ENCODE results near the gene CDKL1.
A peak's percentile ranks its signal among the peaks of the same experiment; 100 is the strongest.

CDKL1 gene

DNA sequence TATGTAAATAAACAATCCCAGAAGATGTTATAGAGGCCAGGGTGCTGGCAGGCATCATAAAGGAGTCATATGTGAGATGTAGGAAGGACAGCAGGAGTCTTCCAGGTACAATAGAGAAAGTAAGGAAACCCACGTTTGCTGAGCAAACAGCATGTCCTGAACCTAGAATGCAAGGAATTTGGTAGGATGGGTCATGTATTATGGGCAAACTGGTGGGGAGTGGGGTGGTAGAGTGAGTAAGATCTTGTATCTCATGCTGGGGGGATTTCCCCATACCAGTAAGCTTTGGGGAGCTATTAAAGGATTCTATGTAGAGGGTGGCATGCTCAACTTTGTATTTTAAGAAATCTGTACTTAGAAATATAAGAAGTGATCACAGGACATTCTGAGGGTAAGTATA, 41.0 kb downstream of the CDKL1 start:
- no peak for DNase-seq

DNA sequence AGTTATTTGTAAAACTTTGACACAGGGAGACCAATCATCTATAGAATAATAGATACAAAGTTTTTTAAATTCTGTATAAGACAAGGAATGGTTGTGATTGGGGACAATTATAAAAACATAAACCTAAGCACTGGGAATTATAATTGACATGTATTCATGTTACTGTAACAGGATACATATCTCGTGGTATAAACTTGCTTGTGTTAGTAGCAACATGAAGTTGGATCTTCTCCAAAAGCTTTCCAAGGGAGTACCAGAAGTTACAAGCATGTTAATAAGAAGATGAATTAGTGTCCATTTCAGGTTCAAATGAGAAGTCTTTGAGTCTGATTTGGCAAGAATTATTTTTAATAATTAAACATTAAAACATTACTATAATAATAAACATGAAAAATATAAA, 42.2 kb downstream of the CDKL1 start:
- no peak for DNase-seq

DNA sequence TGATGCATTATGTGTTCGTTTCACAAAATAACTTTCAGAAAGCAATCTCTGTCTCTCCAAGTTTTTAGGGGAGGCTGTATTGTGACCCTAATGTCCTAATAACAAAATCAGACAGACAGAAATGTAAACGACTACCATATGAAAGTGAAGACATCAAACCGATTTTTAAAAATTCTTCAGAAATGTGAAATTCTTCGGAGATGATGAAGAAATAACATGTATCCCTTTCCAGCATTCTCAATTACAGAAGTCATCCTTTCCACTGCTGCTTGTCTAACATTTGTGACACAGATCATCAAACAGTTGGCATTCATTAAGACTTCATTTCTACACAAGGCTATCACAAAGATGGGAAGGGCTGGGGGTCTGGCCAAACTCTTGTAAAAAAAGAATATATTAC, 43.6 kb downstream of the CDKL1 start:
- no peak for DNase-seq

DNA sequence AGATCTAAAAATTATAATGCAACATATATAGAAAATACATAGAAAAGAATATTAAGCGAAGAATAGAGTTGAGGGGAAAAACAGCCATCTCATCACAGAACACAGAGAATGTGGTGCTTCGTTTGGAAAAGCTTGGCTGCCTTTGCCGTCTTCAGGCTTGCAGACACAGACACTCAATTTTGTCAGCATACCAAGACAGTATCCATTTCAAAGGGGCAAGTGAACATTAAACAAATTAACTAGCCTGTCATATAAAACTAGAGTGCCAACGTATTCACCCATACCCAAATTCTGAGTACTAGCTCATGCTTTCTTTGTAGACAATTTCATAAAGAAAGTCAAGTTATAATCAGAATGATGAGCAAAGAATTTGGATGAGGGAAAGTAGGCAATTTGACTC, 44.1 kb downstream of the CDKL1 start:
- no peak for DNase-seq

DNA sequence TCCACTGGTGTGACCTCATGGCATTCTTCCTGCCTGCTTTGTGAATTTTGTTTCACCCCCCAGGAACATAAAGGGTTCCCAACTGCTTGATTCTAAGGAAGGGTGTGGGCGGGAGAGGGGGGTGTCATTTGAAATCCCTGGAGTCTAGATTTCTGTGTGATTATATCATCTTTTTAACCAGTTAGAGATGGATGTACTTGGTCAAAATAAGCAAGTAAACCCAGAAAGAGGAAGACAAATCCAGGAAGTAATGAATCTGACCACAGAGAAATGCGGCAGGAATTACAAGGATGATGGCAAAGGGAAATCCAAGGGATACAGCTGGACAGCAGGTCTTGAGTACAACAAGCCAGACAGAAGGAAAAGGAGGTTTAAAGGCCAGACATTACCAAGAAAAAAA, 45.7 kb downstream of the CDKL1 start:
- DNase-seq: no peak

DNA sequence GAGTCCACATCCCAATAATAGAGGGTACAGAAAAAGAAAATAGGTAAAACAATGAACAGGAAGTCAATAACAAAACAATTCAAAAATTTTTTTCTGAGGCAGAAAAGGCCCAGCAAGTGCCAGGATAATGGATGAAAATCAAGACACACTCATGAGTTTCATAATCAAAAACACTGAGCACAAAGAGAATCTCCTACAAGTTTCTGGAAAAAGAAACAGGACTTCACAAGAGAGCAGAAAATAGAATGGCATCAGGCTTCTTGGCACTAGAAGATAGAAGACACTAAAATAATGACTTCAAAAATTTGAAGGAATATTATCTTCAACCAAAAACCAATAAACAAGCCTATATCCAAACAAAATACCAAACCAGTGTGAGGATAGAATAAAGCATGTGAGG, 47.7 kb downstream of the CDKL1 start:
- no peak for DNase-seq

DNA sequence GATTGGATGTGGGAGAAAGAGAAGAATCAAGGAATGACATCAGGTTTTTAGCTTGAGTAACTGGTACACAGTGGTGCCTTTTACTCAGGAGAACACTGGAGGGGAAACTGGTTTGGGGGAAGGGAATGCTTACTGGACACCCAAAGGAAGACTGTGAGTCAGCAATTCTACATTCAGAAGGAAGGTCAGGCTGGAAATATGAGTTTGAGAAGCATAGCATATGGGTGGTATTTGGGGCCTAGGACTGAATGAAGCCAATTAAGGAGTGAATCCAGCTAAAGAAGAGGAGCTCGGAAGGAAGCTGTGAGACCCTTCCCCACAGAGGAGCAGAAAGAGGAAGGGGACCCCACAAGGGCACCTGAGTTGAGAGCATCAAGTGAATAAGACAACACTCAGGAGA, 49.2 kb downstream of the CDKL1 start:
- DNase-seq: no peak

DNA sequence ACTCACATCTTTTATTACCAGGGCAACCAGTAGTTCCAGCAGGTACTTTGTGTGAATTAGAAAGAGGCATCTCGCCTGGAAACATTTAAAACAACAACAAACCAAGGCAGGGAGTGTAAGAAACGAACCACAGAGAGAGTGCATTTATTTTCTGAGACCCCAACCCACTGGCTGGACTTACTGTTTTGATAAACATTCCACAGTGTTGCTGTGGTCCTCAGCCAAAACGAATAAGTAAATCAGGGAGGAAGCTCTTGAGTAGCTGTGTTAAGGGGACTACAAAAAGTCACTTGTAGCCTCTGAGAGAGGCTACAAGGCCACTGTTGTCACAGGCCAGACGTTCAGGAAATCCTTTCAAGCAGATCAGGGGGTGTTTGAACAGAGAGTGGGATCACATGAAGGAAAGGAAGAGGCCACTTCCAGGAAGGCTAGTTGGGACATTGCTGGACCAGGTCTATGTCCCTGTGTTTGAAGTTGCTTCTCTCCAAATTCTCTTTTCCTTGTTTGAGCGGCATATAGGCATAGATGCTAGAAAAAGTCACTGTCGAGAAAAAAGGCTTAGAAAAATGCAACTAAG, 50.7 kb downstream of the CDKL1 start:
- DNase-seq: no peak

DNA sequence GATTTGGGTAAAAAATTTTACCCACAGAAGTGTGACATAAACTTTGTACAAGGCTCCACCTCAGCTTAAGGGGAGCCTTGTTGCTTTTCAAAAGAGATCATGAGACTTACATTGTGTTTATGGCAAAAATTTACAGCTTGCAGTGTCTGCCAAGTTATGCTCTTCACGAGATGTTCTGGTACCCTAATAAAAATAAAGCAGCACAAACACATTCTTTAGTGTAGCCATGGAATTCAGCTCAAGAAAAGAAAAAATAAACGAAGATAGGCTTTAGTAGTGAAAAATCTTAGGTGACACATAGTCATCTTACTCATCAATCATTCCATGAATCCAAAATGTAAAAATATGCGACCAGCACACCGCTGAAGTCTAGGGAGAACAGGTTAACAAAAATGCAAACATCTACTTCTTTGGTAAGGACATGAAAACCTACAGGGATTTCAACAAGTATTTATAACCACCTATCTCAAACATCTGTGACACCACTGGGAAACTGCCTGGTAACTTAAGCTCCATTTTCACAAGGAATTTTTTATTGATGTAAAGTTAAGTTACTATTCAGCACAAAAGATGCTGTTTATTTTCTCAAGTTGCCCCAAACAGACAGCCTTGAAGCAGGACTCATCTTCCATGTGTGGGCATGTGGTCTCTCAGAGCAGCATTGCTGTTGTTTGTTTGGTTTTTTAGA, 51.7 kb downstream of the CDKL1 start:
- no peak for DNase-seq

DNA sequence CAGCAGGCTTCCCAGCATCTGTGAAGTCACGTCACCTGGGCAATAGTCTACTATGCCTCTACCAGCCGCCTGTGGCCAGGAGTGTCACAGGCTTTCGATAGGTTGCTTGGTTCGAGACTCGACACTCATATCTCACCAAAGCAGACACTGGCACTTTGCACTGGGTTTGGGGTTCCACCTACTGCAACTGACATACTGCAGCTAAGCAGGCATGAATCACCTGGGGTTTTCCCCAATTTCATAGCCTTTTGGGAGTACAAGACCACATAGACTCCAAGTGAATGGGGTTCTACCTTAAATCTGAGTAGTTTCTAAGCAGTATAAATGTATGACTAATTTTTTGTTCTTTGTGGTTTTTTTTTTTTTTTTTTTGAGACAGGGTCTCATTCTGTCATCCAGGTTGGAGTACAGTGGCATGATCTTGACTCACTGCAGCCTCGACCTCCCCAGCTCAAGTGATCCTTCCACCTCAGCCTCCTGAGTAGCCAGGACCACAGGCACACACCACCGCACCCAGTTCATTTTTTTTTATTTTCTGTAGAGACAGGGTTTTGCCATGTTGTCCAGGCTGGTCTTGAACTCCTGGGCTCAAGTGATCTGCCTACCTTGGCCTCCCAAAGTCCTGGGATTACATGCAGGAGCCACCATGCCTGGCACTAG, 52.4 kb downstream of the CDKL1 start:
- no peak for DNase-seq

DNA sequence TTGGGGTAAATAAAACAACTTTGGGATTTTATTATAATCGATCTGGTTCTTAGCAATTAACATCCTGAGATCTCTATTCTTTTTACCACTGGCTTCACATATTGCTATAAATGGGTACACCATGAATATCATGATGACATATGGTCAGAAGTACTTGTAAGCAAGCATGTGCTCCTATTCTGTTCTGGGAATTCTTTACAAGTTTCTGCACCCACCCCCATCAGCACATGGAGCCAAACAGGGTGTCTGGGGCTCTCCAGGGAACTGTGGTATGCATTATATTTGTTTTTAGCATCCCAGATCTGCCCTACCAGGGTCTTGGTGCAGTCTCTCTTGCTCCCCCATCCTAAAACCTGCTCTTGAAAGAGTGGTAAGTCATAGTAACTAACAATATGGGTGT, 53.2 kb downstream of the CDKL1 start:
- DNase-seq: no peak

DNA sequence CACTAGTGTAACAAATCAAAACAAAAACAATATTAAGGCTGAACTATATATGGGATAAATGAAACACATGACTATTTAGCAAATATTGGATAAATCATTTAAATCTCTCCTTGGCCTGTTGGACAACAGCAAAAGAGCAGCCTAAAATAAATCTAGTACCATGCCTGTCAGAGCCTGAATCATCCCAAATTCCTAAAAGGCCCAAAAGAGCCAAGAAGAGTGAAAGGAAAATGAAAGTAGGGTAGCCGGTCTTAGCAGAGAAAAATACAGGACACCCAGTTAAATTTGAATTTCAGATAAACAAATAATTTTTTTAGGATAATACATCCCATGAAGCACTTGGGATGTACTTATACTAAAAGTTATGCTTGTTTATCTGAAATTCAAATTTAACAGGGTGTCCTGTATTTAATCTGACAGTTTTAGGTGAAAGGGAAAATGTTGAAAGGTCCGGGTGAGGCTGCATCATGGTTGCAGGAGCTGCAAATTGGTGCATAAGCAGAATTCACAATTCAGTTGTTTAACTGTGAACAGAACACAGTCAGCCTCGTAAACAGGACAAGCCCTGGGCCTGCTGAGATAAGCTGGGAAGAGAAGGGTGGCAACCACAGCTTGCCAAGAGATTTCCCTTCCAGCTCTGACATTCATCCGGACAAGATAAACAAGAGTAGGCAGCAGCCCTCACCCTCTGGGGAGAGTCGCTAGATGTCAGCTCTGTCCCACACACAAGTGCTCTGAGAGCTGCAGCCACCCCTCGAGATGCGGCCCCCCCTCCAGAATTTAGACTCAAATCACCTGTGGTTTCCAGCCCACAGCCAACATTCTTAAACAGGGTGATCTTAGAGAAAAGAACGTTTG, 54.2 kb downstream of the CDKL1 start:
- peak; percentile 88 for DNase-seq

DNA sequence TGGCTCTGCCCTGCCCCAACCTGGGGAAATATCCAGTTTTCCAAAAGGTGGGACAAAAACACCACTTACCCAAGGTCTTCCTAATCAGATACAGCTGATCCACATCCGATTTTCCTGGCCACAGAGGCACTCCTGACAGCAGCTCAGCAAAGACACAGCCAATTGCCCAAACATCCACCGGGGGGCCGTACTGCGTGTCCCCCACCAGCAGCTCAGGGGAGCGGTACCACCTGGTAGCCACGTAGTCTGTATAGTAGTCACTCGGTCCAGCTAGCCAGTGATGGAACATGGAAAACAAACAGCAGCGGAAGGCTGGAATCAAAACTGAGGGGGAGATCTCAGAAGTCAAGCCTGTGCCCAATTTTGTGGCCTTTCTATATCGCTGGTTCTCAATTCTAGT, 55.7 kb downstream of the CDKL1 start:
- no peak for DNase-seq

DNA sequence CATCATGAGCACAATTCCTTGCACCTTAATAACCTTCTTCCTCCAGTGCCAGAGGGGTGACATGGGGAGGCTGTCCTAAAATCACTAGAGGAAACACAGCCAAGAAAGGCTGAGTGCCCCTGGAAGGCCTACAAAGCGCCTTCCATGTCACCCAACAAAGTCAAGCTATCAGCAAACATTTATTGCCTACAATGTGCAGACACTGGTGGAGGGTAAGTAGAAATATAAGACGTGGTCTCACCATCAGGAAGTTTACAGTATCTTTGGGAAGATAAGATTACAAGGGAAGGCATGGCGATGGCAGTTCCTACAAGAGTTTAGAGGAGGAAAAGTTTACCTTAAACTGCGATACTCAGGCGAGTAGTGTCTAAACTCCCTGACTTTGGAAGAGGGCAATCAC, 56.6 kb downstream of the CDKL1 start:
- no peak for DNase-seq

DNA sequence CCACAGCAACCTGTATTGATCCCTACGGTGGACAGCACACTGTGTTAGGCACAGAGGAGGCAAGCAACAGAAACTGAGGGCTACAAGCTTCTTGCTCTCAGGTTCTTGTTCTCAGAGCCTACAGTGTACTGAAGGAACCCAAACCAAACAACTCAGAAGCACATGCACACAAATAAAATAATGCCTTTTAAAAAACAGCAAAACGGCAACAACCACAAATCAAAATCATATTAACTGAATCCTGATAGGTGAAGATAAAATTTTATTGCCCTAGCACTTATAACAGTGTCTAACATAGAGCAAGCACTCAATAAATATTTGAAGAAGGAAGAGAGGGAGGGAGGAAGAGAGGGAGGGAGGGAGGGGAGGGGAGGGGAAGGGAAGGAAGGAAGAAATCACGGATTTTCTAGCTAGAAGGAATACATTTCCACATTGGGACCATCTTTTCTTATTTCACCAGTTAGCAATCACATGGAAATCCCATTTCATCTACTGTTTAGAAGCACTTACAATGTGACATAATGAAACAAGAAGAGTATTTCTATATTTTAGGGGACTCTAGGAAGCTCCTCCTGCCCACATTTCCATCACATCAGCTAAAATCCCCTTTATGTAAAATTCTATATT, 57.4 kb downstream of the CDKL1 start:
- DNase-seq: no peak

DNA sequence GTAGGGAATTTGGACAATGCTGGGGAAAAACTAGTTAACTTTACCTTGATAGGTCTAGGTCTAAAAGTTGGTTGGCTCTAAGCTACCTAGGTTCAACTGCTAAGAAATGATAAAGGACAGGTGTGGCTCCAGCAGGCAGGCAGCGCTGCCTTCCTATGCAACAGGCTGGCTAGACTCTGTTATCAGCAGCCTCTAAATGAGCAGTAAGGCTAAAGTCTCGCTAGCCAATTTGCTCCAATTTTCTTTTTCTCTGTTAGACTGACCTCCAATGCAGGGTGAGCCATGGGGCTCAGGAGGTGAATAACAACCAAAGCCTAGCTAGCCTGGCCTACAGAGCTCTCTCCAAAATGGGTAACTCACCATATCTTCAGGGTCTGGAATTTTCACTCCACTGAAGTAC, 58.1 kb downstream of the CDKL1 start:
- no peak for DNase-seq

DNA sequence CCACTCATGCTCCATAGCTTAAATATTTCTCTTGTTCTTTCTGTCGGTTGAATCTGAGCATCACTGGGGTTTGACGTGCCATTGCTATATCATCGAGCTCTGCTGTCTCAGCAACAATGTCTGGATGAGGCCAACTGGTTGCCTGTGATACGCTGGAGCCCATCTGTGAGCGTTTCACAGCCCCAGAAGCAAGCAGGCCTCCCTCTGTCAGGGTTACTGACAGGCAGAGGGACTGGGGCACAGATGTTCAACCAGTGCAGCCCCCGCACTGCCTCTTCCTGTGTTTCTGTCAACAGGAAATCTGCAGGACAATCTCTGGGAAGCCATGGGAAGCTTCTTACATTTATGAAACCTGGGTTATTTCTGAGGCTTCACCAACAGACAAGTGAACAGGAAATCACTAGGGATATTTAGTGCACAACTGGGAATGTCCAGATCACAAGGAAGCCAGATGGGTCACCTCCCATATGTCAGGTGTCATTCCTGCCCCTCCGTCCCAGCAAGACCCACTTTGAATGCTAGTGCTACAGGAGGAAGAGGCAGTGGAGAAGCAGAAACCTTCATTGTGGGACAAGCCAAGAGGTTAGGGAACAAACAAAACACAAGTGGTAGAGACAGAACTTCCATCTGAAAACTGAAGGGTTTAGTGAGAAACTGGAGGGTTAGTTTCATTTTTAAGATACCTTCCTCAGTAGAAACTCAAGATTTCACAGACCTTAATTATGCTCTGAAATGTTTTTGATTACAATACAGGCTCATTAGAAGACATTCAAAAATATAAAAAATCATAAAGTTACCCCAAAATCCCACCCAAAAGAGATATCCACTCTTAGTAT, 60.5 kb downstream of the CDKL1 start:
- DNase-seq: peak; percentile 67

DNA sequence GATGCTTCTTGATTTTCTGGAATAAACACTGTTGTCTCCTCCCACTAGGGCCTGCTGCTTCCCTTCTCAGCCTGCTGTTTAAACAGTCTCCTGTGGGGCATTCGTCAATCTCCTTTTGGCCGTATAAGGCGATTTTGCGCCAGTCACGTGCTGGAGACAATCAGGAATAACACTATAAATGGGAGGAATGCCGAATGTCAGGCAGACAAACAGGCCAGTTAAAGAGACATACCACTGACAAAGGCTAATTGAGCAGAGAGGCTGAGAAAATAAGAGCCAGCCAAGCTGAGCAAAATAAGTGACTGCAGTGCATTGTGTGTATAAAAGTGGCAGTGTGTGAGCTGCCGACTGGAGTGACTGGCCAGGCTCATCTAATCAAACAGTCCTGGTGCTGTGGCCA, 61.3 kb downstream of the CDKL1 start:
- peak; percentile 88 for DNase-seq

DNA sequence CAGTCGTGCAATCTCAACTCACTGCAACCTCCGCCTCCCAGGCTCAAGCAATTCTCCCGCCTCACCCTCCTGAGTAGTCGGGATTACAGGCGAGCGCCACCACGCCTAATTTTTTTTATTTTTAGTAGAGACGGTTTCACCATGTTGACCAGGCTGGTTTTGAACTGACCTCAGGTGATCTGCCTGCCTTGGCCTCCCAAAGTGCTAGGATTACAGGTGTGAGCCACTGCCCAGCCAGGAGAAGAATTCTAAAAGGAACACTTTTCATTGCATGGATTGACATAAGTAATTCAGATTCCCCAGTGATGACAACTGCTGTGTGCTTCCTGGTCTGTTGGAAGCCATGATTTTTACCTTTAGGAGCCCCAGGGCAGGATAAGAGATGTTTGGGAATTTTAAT, 62.5 kb downstream of the CDKL1 start:
- DNase-seq: no peak

DNA sequence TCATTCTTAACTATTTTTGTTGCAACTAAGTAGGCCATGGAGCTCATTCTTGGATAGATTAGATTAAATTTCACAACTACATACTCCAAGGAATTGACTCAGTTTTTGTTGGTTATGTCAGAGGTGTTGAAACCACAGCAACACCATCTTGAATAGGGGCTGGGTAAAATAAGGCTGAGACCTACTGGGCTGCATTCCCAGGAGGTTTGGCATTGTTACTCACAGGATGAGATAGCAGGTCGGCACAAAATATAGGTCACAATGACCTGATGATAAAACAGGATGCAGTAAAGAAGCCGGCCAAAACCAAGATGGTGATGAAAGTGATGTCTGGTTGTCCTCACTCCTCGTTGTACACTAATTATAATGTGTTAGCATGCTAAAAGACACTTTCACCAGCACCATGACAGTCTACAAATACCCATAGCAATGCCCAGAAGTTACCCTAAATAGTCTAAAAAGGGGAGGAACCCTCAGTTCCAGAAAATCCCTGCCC, 63.6 kb downstream of the CDKL1 start:
- DNase-seq: peak; percentile 62

DNA sequence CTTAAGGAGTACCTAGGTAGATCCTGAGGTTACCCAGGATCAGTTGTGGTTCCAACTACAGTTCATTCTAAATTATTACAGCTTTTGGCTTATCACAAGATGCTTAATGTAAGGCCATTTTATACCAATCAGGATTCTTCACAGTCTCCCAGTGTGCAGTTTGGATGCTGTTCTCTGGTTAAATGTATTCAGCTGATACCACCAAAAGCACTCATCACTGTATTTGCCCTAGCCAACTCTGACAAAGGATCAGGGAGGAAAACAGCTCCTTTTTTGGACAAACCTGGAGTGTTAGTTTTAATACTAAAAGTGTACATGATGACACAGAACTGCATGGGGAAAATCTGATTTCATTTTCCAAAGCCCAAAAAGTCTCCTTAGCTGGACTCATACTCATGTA, 65.1 kb downstream of the CDKL1 start:
- DNase-seq: no peak

DNA sequence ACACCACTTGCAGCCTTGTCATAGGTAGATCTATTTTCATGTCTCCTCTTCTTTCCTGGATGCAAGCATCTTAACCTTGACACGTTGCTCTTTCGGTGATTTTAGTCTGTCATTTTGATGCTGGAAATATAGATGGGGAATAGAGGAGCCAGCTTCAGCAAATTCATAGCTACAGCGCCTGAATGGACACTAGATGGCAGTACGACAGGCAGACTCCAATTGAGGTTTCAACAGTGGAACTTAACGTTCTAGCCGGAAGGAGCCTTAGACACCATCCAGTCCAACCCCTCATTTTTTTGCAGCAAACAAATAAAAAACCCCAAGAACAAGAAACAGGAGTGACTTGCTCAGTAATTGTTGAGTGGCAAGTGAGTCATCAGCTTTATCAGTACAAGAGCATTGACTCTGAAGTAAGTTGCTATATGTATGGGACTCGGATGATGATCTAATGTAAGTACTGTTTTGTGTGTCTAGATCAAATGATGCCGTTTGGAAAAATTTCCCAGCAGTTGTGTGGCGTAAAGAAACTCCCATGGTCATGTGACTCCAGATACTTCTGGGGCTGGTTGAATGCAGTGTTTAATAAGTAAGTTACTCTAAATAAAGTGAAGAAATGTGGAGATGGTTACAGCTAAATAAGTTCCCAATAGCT, 75.5 kb downstream of the CDKL1 start:
- DNase-seq: peak; percentile 76
